HL-60 (cell line): ENCODE data around the gene ESRRB.

Experiments used
- DNase-seq, 2 experiments: peaks; one replicate each; pipeline ENCODE4 v3.0.0-alpha.2; 2010 to 2020; ENCODE audit warnings: low read depth in 1 of 2, low spot score in 1 of 2
- H3K27ac ChIP-seq: fragments of 250-450 bp; sonication (Bioruptor Pico); replicated peaks from 2 replicates; pipeline ENCODE4 v1.5.1; 2020; ENCODE audit warnings: mild to moderate bottlenecking, moderate library complexity
- H3K27me3 ChIP-seq: fragments of 250-450 bp; sonication (Bioruptor Pico); 2 replicates; pipeline ENCODE4 v1.5.1; 2021; ENCODE audit warnings: mild to moderate bottlenecking, moderate library complexity; ENCODE audit not compliant: insufficient read depth, poor library complexity, severe bottlenecking
- H3K4me3 ChIP-seq: replicated peaks from 2 replicates; pipeline ENCODE4 v1.5.1; 2011; ENCODE audit warnings: mild to moderate bottlenecking, control low read depth, low read length; ENCODE audit not compliant: insufficient read depth
- GABPA ChIP-seq: IDR thresholded peaks from 2 replicates; pipeline ENCODE4 v1.6.1; 2012; ENCODE audit warnings: low read depth
- POLR2AphosphoS5 ChIP-seq: IDR thresholded peaks from 2 replicates; pipeline ENCODE4 v1.6.1; 2012; ENCODE audit warnings: low read depth
- SPI1 ChIP-seq: IDR thresholded peaks from 2 replicates; pipeline ENCODE4 v1.6.1; 2012; ENCODE audit warnings: low read depth, mild to moderate bottlenecking, borderline replicate concordance
- TF ChIP-seq, protein P1 (sequence below): IDR thresholded peaks from 2 replicates; pipeline ENCODE4 v1.6.1; 2012; ENCODE audit warnings: low read depth; ENCODE audit not compliant: insufficient replicate concordance
- TF ChIP-seq, protein P2 (sequence below): IDR thresholded peaks from one replicate; pipeline ENCODE4 v1.5.1; 2011; ENCODE audit warnings: low read length, control low read depth, inconsistent platforms; ENCODE audit not compliant: insufficient read depth

Gene ESRRB

DNA sequence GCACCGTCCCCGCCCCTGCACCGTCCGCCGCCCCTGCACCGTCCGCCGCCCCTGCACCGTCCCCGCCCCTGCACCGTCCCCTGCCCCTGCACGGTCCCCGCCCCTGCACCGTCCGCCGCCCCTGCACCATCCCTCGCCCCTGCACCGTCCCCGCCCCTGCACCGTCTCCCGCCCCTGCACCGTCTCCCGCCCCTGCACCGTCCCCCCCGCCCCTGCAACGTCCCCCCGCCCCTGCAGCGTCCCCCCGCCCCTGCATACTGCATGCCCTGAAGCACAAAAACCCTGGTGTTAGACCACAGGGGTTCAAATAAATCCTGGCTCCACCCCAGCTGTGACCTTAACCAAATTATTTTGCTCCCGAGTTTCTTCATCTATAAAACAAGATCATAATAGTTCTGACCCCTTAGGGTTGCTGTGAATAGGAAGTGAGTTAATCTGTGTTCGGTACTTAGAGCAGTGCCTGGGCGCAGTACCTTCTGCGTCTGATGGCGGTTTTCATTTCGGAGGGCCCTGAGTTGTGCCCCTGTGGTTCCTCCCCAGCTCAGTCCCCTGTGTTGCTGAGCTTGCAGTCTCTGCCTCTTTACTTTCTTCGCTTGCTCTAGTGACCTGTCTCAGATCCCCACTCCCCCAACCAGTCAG is 38.1 kb downstream of the ESRRB start:
- TF ChIP-seq POLR2AphosphoS5 = no peak
- TF ChIP-seq SPI1 = no peak
- TF ChIP-seq, protein P1, sequence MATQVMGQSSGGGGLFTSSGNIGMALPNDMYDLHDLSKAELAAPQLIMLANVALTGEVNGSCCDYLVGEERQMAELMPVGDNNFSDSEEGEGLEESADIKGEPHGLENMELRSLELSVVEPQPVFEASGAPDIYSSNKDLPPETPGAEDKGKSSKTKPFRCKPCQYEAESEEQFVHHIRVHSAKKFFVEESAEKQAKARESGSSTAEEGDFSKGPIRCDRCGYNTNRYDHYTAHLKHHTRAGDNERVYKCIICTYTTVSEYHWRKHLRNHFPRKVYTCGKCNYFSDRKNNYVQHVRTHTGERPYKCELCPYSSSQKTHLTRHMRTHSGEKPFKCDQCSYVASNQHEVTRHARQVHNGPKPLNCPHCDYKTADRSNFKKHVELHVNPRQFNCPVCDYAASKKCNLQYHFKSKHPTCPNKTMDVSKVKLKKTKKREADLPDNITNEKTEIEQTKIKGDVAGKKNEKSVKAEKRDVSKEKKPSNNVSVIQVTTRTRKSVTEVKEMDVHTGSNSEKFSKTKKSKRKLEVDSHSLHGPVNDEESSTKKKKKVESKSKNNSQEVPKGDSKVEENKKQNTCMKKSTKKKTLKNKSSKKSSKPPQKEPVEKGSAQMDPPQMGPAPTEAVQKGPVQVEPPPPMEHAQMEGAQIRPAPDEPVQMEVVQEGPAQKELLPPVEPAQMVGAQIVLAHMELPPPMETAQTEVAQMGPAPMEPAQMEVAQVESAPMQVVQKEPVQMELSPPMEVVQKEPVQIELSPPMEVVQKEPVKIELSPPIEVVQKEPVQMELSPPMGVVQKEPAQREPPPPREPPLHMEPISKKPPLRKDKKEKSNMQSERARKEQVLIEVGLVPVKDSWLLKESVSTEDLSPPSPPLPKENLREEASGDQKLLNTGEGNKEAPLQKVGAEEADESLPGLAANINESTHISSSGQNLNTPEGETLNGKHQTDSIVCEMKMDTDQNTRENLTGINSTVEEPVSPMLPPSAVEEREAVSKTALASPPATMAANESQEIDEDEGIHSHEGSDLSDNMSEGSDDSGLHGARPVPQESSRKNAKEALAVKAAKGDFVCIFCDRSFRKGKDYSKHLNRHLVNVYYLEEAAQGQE = no peak
- TF ChIP-seq GABPA = no peak
- TF ChIP-seq, protein P2, sequence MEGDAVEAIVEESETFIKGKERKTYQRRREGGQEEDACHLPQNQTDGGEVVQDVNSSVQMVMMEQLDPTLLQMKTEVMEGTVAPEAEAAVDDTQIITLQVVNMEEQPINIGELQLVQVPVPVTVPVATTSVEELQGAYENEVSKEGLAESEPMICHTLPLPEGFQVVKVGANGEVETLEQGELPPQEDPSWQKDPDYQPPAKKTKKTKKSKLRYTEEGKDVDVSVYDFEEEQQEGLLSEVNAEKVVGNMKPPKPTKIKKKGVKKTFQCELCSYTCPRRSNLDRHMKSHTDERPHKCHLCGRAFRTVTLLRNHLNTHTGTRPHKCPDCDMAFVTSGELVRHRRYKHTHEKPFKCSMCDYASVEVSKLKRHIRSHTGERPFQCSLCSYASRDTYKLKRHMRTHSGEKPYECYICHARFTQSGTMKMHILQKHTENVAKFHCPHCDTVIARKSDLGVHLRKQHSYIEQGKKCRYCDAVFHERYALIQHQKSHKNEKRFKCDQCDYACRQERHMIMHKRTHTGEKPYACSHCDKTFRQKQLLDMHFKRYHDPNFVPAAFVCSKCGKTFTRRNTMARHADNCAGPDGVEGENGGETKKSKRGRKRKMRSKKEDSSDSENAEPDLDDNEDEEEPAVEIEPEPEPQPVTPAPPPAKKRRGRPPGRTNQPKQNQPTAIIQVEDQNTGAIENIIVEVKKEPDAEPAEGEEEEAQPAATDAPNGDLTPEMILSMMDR = no peak
- no peaks in the 10 kb centered on the region for H3K27me3 ChIP-seq
- H3K4me3 ChIP-seq = no peak overlapping the region
- H3K27ac ChIP-seq = no peak overlapping the region
- no peak for DNase-seq

DNA sequence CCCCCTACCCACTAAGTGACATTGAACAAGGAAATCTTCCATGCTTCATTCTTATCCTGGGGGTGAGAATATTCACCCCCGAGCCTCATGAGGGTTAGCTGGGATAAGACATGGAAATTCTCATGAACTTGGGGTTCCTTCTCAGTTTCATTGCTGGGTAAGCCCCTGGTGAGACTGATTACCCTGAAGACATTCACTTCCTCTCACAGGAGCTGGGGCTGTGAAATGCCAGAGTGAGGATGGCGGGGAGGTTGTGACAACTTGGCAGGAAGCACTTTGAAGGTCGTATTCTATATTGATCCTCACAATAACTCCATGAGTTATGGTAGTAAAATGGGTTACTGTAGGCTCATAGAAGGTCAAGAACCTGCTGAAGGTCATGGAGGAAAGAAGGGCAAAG is 43.5 kb downstream of the ESRRB start:
- no peak for DNase-seq
- H3K27me3 ChIP-seq = no peaks in the 10 kb centered on the region
- H3K27ac ChIP-seq = no peak overlapping the region
- TF ChIP-seq, protein P2 = no peak
- no peak for TF ChIP-seq GABPA
- TF ChIP-seq, protein P1 = no peak
- TF ChIP-seq POLR2AphosphoS5 = no peak
- TF ChIP-seq SPI1 = no peak
- no peak overlapping the region for H3K4me3 ChIP-seq

DNA sequence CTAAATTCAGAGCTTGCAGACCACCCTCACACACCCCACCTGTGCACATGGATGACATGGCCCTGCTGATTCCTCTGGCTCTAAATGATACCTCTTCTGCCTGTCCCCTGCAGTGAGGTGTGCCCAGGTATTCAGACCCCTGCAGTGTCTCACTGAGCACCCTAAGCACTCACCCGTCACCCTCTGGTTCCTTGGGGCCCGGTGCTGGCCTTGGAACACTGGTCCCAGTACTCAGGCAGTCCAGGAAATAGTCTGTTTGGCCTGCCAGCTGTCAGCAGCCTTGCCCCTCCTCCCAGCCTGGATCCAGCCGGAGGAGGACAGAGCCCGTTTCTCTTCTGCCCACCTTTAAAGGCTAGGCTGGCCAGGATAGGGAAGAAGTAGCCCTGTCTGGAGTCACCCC is 44.9 kb downstream of the ESRRB start:
- Histone ChIP-seq H3K27me3 (no peaks in the 10 kb centered on the region), H3K4me3 (no peak overlapping the region), H3K27ac (no peak overlapping the region)
- no peak for DNase-seq
- TF ChIP-seq SPI1 = no peak
- no peak for TF ChIP-seq POLR2AphosphoS5
- TF ChIP-seq, protein P2 = no peak
- no peak for TF ChIP-seq GABPA
- TF ChIP-seq, protein P1 = no peak
